Type B pancreatic cell (in vitro differentiated cells): ENCODE measurements around the gene CCDC186. TPM values are rescaled to one million over a fixed set of nuclear protein-coding genes. Genes with fewer than 3 reads are reported as not detected.

Source experiments
- DNase-seq: peaks from one replicate; pipeline ENCODE4 v3.0.0; 2021; ENCODE audit warnings: mixed read lengths; ENCODE audit not compliant: unreplicated experiment; ENCODE audit errors: extremely low spot score
- H3K27ac Mint-ChIP-seq: 2 replicates; pipeline ENCODE4 v1.8.0; 2021; ENCODE audit warnings: mild to moderate bottlenecking, mixed read lengths
- H3K27me3 Mint-ChIP-seq: 2 replicates; pipeline ENCODE4 v1.8.0; 2021; ENCODE audit warnings: mixed read lengths
- H3K36me3 Mint-ChIP-seq: 2 replicates; pipeline ENCODE4 v1.8.0; 2021; ENCODE audit warnings: mixed read lengths
- H3K4me1 Mint-ChIP-seq: one replicate; pipeline ENCODE4 v1.8.0; 2021; ENCODE audit warnings: mixed read lengths; ENCODE audit not compliant: unreplicated experiment
- H3K4me3 Mint-ChIP-seq: 2 replicates; pipeline ENCODE4 v1.8.0; 2021; ENCODE audit warnings: mild to moderate bottlenecking, mixed read lengths
- H3K9me3 Mint-ChIP-seq: 2 replicates; pipeline ENCODE4 v1.8.0; 2021; ENCODE audit warnings: mixed read lengths
- CTCF ChIP-seq: fragments of 200-600 bp; sonication (generic); conservative IDR thresholded peaks from 2 replicates; pipeline ENCODE4 v1.5.0; 2021; ENCODE audit warnings: antibody characterized with exemption, mild to moderate bottlenecking
- total RNA-seq: library from RNA; stranded (reverse); gene quantifications from 2 replicates; pipeline ENCODE4 v1.2.1, GENCODE V29; 2021; ENCODE audit warnings: low replicate concordance

Gene CCDC186
- total RNA-seq, 1 donor from 2014 or later, result 21.0 TPM

DNA sequence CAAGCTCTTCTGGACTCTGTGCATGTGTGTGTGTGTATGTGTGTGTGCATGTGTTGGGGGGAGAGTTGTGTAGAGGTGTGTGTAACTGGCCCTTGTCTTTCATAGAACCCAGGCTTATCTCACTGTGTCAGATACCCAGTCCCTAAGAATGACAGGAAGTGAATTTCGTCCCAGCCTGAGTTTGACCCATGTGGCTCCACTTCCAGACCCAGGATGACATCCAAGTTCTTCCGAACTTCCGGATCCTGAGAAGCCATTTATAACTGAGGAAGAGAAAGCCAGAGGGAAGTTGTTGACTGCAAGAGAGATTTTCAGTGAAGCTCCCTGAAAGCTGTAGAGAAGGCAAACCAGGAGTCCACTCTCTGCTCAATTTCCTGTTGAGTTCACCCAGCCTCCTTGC is 77.1 kb downstream of the CCDC186 start:
- Mint-ChIP-seq H3K9me3 (no peaks in the 10 kb centered on the region), H3K36me3 (no peaks in the 10 kb centered on the region), H3K4me3 (no peak overlapping the region)

DNA sequence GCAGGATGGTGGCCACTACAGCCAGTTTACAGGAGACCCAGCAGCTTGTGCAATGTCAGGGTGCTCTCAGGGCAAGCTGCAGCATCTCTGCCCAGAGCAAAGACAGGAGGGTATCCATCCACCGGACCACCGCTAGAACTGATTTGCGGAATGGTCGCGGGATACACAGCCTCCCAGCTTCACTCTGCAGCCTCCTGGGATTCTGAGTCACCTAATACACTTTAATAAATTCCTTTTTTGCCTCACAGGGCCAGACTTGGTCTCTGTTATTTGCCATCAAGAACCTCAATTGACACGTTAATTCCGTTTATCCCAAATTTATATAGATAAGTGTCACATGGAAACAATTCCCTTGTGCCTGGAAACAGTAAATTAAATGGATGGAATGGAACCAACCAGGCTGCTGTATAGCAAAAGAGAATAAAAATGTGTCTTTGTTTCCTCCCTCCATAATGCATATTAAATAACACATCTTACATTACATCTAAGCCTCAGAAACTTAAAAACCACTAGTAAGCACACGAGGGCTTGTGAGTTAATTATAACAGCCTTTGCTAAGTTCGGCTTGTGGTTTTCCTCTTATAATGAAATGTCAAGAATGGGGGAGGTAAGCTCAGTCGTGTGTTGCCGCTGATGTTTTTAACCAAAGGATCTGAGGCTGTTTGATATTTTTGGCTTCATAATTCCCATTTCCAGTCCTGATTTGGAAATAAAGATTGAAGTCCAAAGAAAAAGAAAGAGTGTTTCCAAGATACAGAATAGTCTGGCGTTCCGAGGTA is 78.3 kb downstream of the CCDC186 start:
- no peak for DNase-seq
- Mint-ChIP-seq H3K27ac (no peak overlapping the region), H3K27me3 (peaks cover 30% of the 10 kb centered on the region)

More for the DNA sequence above, 77.1 kb downstream of the CCDC186 start:
- no peak for TF ChIP-seq CTCF
- H3K4me1 Mint-ChIP-seq, result peaks cover 20% of the 10 kb centered on the region
- H3K27ac Mint-ChIP-seq, result no peak overlapping the region
- no peak for DNase-seq
- peaks cover 40% of the 10 kb centered on the region for H3K27me3 Mint-ChIP-seq

GRCh38 chr10:114094795-114095194 is 79.2 kb downstream of the CCDC186 start:
- peaks cover 5% of the 10 kb centered on the region for H3K4me1 Mint-ChIP-seq
- no peak for TF ChIP-seq CTCF
- no peaks in the 10 kb centered on the region for H3K36me3 Mint-ChIP-seq
- no peak overlapping the region for H3K27ac Mint-ChIP-seq
- DNase-seq, result no peak
- no peak overlapping the region for H3K4me3 Mint-ChIP-seq
- H3K9me3 Mint-ChIP-seq, result no peaks in the 10 kb centered on the region
- H3K27me3 Mint-ChIP-seq, result peaks cover 20% of the 10 kb centered on the region

More for the DNA sequence above, 78.3 kb downstream of the CCDC186 start:
- no peaks in the 10 kb centered on the region for H3K9me3 Mint-ChIP-seq
- TF ChIP-seq CTCF, result no peak
- peaks cover 14% of the 10 kb centered on the region for H3K4me1 Mint-ChIP-seq
- H3K36me3 Mint-ChIP-seq, result no peaks in the 10 kb centered on the region
- no peak overlapping the region for H3K4me3 Mint-ChIP-seq

GRCh38 chr10:114087655-114088054 is 86.3 kb downstream of the CCDC186 start:
- no peak for DNase-seq
- no peak for TF ChIP-seq CTCF
- Mint-ChIP-seq H3K27me3 (no peaks in the 10 kb centered on the region), H3K36me3 (no peaks in the 10 kb centered on the region), H3K27ac (no peak overlapping the region), H3K4me1 (no peaks in the 10 kb centered on the region), H3K9me3 (no peaks in the 10 kb centered on the region), H3K4me3 (no peak overlapping the region)

DNA sequence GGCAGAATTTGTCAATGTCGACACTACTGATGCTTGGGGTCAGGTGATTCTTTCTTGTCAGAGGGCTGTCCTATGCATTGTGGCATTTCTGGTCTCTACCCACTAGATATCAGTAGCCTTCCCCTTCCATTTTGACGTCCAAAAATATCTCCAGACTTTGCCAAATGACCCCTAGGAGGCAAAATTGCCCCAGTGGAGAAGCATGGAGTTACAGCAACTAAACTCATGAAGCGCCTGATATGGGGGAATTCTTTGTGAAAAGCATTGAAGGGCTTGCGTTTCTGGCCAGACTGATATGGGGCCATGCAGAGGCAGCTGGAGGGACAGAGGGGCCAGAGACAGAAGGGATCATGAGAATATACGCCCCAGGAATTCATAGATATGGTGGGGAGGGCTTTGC is 86.7 kb downstream of the CCDC186 start:
- no peak for DNase-seq
- TF ChIP-seq CTCF, result peak; percentile 48

More for the DNA sequence above, 86.7 kb downstream of the CCDC186 start:
- Mint-ChIP-seq H3K36me3 (no peaks in the 10 kb centered on the region), H3K27me3 (no peaks in the 10 kb centered on the region), H3K9me3 (no peaks in the 10 kb centered on the region), H3K27ac (no peak overlapping the region), H3K4me3 (no peak overlapping the region), H3K4me1 (no peaks in the 10 kb centered on the region)
